ELR (cell line): ENCODE data around the gene POU2F3.
A peak's percentile ranks its signal among the peaks of the same experiment; 100 is the strongest.

Experiments
- DNase-seq: peaks from one replicate; pipeline ENCODE4 v3.0.0-alpha.2; 2015; ENCODE audit warnings: low read depth

POU2F3 gene

GRCh38 chr11:120210626-120211521 is 29.1 kb upstream of the POU2F3 start, which contains the start of gene OAF:
TSS of gene OAF (plus strand) at chr11:120211032. CDS start at chr11:120211280, 248 bp downstream.
- DNase-seq = peak; percentile 90

- no peak for DNase-seq
Measured at GRCh38 chr11:120211522-120212258, 28.2 kb upstream of the POU2F3 start.

GRCh38 chr11:120212259-120212878 is 27.6 kb upstream of the POU2F3 start:
- DNase-seq = peak; percentile 69

- peak; percentile 10 for DNase-seq
Measured at GRCh38 chr11:120212926-120213325, 27.0 kb upstream of the POU2F3 start.

- DNase-seq = no peak
Measured at GRCh38 chr11:120214581-120214980, 25.4 kb upstream of the POU2F3 start.

GRCh38 chr11:120215634-120216033 is 24.3 kb upstream of the POU2F3 start:
- DNase-seq = peak; percentile 83

GRCh38 chr11:120216426-120217102 is 23.4 kb upstream of the POU2F3 start:
- no peak for DNase-seq

GRCh38 chr11:120217526-120217925 is 22.4 kb upstream of the POU2F3 start:
- no peak for DNase-seq

GRCh38 chr11:120217941-120218694 is 21.8 kb upstream of the POU2F3 start:
- no peak for DNase-seq

GRCh38 chr11:120218695-120219033 is 21.3 kb upstream of the POU2F3 start:
- DNase-seq = no peak

GRCh38 chr11:120219232-120219937 is 20.6 kb upstream of the POU2F3 start:
- DNase-seq = no peak

- no peak for DNase-seq
Measured at GRCh38 chr11:120219938-120220746, 19.8 kb upstream of the POU2F3 start.

GRCh38 chr11:120220747-120221037 is 19.2 kb upstream of the POU2F3 start:
- DNase-seq = no peak

- DNase-seq = no peak
Measured at GRCh38 chr11:120221115-120221752, 18.7 kb upstream of the POU2F3 start.

- no peak for DNase-seq
Measured at GRCh38 chr11:120222916-120223315, 17.0 kb upstream of the POU2F3 start.

- DNase-seq = no peak
Measured at GRCh38 chr11:120223793-120224192, 16.1 kb upstream of the POU2F3 start.

- DNase-seq = no peak
Measured at GRCh38 chr11:120224361-120224760, 15.6 kb upstream of the POU2F3 start.

GRCh38 chr11:120224972-120225909 is 14.7 kb upstream of the POU2F3 start:
- no peak for DNase-seq
